HCT116 (cell line): Measurements from ENCODE around the gene DCUN1D2. TPM values are rescaled to one million over a fixed set of nuclear protein-coding genes. Genes with fewer than 3 reads are reported as not detected.

Experiments
- ATAC-seq: fragments of 200-7000 bp; cut with Tn5 transposase; 2 replicates; pipeline ENCODE4 v1.9.1; 2020; ENCODE audit warnings: mild to moderate bottlenecking, moderate library complexity
- BruUV-seq: library from RNA; stranded (reverse); fragments of 400-500 nt; replicated peaks from 2 replicates; lab custom pipeline; 2021; lab: Mats Ljungman, UMichigan
- CTCF ChIA-PET: fragments of 300-600 bp; sonication (Branson Sonifier 250); formaldehyde crosslinking; loops from one replicate; lab custom pipeline; 2021; ENCODE audit warnings: antibody characterized with exemption; lab: Charles Lee
- POLR2A ChIA-PET: fragments of 300-600, 350-600 bp; sonication (Branson Sonifier 250); formaldehyde crosslinking; loops from one replicate; lab custom pipeline; 2021; ENCODE audit warnings: antibody characterized with exemption; lab: Charles Lee
- RAD21 ChIA-PET, 2 experiments: fragments of 300-600 bp; sonication (Branson Sonifier 250); formaldehyde crosslinking; loops; one replicate each; lab custom pipeline; 2023; ENCODE audit warnings: low total read pairs in 2 of 2; ENCODE audit not compliant: uncharacterized antibody in 2 of 2, unreplicated experiment in 2 of 2, low non-redundant PET in 1 of 2; lab: Charles Lee
- DNase-seq: peaks from one replicate; pipeline ENCODE4 v3.0.0-alpha.2; 2010; ENCODE audit warnings: low read depth, low spot score
- H2AFZ ChIP-seq: fragments of 200-600 bp; shearing (Covaris generic), sonication (generic); 2 replicates; pipeline ENCODE4 v1.6.1; 2017; ENCODE audit warnings: low read depth, mixed run types, mixed read lengths, antibody characterized with exemption, low read length; ENCODE audit not compliant: poor library complexity, severe bottlenecking
- H3K27ac ChIP-seq: 2 replicates; pipeline ENCODE4 v1.5.1; 2012; ENCODE audit warnings: low read depth, low read length
- H3K27me3 ChIP-seq: fragments of 200-600 bp; sonication (generic); 2 replicates; pipeline ENCODE4 v1.6.1; 2016; ENCODE audit warnings: mixed run types, low read length, mixed read lengths; ENCODE audit not compliant: insufficient read depth
- H3K36me3 ChIP-seq, 2 experiments: fragments of 200-500 bp in 1 of 2; fragments of 200-600 bp in 1 of 2; sonication (Bioruptor generic) in 1 of 2; sonication (generic) in 1 of 2; 2 replicates each; pipeline versions ENCODE4 v1.5.1 to v1.6.1; 2014 to 2016; ENCODE audit warnings: low read length in 2 of 2, inconsistent platforms in 1 of 2, mixed read lengths in 1 of 2, mixed run types in 1 of 2; ENCODE audit not compliant: insufficient read depth in 2 of 2, control insufficient read depth in 1 of 2
- H3K4me1 ChIP-seq, 2 experiments: fragments of 200-600 bp in 1 of 2; sonication (generic) in 1 of 2; 2 replicates each; pipeline versions ENCODE4 v1.5.1 to v1.6.1; 2012 to 2017; ENCODE audit warnings: low read length in 2 of 2, inconsistent platforms in 1 of 2, mild to moderate bottlenecking in 1 of 2, mixed read lengths in 1 of 2, mixed run types in 1 of 2, moderate library complexity in 1 of 2; ENCODE audit not compliant: insufficient read depth in 2 of 2, control insufficient read depth in 1 of 2
- H3K4me2 ChIP-seq: fragments of 200-600 bp; sonication (generic); 2 replicates; pipeline ENCODE4 v1.6.1; 2017; ENCODE audit warnings: mixed run types, low read length, mixed read lengths
- H3K4me3 ChIP-seq, 2 experiments: fragments of 200-600 bp in 1 of 2; sonication (generic) in 1 of 2; replicated peaks in 1 of 2; 2 replicates each; pipeline ENCODE4 v1.5.1; 2011 to 2016; ENCODE audit warnings: low read length in 2 of 2, control low read depth in 1 of 2, low read depth in 1 of 2, mild to moderate bottlenecking in 1 of 2, mixed read lengths in 1 of 2, mixed run types in 1 of 2
- H3K79me2 ChIP-seq: fragments of 200-600 bp; sonication (generic); 2 replicates; pipeline ENCODE4 v1.6.1; 2017; ENCODE audit warnings: mild to moderate bottlenecking, mixed run types, low read length, moderate library complexity, mixed read lengths; ENCODE audit not compliant: insufficient read depth
- H3K9ac ChIP-seq: fragments of 200-600 bp; sonication (generic); 2 replicates; pipeline ENCODE4 v1.6.1; 2016; ENCODE audit warnings: low read length, mixed read lengths
- H3K9me2 ChIP-seq: fragments of 200-600 bp; sonication (generic), shearing (Covaris generic); 2 replicates; pipeline ENCODE4 v1.6.1; 2017; ENCODE audit warnings: mixed run types, mild to moderate bottlenecking, moderate library complexity; ENCODE audit not compliant: insufficient read depth
- H3K9me3 ChIP-seq, 2 experiments: fragments of 200-500 bp in 1 of 2; fragments of 200-600 bp in 1 of 2; sonication (Bioruptor generic) in 1 of 2; sonication (generic) in 1 of 2; 2 replicates each; pipeline ENCODE4 v1.6.1; 2014 to 2017; ENCODE audit warnings: low read length in 2 of 2, mixed read lengths in 2 of 2, inconsistent platforms in 1 of 2, low read depth in 1 of 2, mild to moderate bottlenecking in 1 of 2, mixed run types in 1 of 2, moderate library complexity in 1 of 2; ENCODE audit not compliant: control insufficient read depth in 1 of 2, insufficient read depth in 1 of 2
- H4K20me1 ChIP-seq: fragments of 200-600 bp; sonication (generic), shearing (Covaris generic); 2 replicates; pipeline ENCODE4 v1.6.1; 2017; ENCODE audit warnings: mixed run types, mild to moderate bottlenecking, moderate library complexity; ENCODE audit not compliant: insufficient read depth
- CBX3 ChIP-seq: IDR thresholded peaks from 2 replicates; pipeline ENCODE4 v1.6.1; 2012; ENCODE audit warnings: low read depth
- EGR1 ChIP-seq: IDR thresholded peaks from 2 replicates; pipeline ENCODE4 v1.6.1; 2012; ENCODE audit warnings: low read depth
- EZH2 ChIP-seq: fragments of 200-600 bp; sonication (generic); IDR thresholded peaks from 2 replicates; pipeline ENCODE4 v1.6.1; 2017; ENCODE audit warnings: antibody characterized with exemption, mixed run types
- EZH2phosphoT487 ChIP-seq: fragments of 200-600 bp; IDR thresholded peaks from 2 replicates; pipeline ENCODE4 v1.6.1; 2018; ENCODE audit warnings: antibody characterized with exemption, borderline replicate concordance
- FOSL1 ChIP-seq: IDR thresholded peaks from 2 replicates; pipeline ENCODE4 v1.6.1; 2012; ENCODE audit warnings: low read depth
- POLR2A ChIP-seq: IDR thresholded peaks from 2 replicates; pipeline ENCODE4 v1.7.0; 2011; ENCODE audit warnings: borderline replicate concordance; ENCODE audit not compliant: insufficient read depth, insufficient read length; ENCODE audit errors: extremely low read depth
- RAD21 ChIP-seq: IDR thresholded peaks from 2 replicates; pipeline ENCODE4 v1.6.1; 2012; ENCODE audit warnings: low read depth, mild to moderate bottlenecking
- SP1 ChIP-seq: IDR thresholded peaks from 2 replicates; pipeline ENCODE4 v1.6.1; 2012; ENCODE audit warnings: low read depth
- TCF7L2 ChIP-seq: IDR thresholded peaks from 2 replicates; pipeline ENCODE4 v1.7.0; 2011; ENCODE audit warnings: borderline replicate concordance, inconsistent platforms; ENCODE audit not compliant: insufficient read depth, insufficient read length; ENCODE audit errors: extremely low read depth
- ZNF274 ChIP-seq: fragments of 200-500 bp; sonication (Bioruptor generic); IDR thresholded peaks from 2 replicates; pipeline ENCODE4 v1.6.1; 2014; ENCODE audit warnings: mild to moderate bottlenecking, low read depth, low read length, inconsistent platforms
- intact Hi-C: fragments of 100-400 bp; cut with micrococcal nuclease; formaldehyde crosslinking; loops from 2 replicates; pipeline ENCODE4 v1.10.0; 2022
- total RNA-seq: library from RNA; stranded (reverse); gene quantifications from one replicate; pipeline ENCODE4 v1.2.1, GENCODE V29; 2021; ENCODE audit not compliant: unreplicated experiment
- TF ChIP-seq, protein P1 (sequence below): IDR thresholded peaks from 2 replicates; pipeline ENCODE4 v1.6.1; 2012
- TF ChIP-seq, protein P2 (sequence below): IDR thresholded peaks from 2 replicates; pipeline ENCODE4 v1.6.1; 2012; ENCODE audit warnings: low read depth
- TF ChIP-seq, protein P3 (sequence below): IDR thresholded peaks from 2 replicates; pipeline ENCODE4 v1.6.1; 2011; ENCODE audit warnings: mild to moderate bottlenecking, low read length, moderate library complexity; ENCODE audit not compliant: insufficient replicate concordance; ENCODE audit errors: extremely low read depth
- TF ChIP-seq, protein P4 (sequence below), 3 experiments: fragments of 200-600 bp in 1 of 3; sonication (generic) in 1 of 3; IDR thresholded peaks in 2 of 3; conservative IDR thresholded peaks in 1 of 3; 2 replicates each; pipeline ENCODE4 v1.5.1; 2012 to 2017; ENCODE audit warnings: low read depth in 2 of 3, low read length in 2 of 3, antibody characterized with exemption in 1 of 3, borderline replicate concordance in 1 of 3, control low read depth in 1 of 3, mild to moderate bottlenecking in 1 of 3, mixed read lengths in 1 of 3, mixed run types in 1 of 3, moderate library complexity in 1 of 3; ENCODE audit not compliant: insufficient read depth in 1 of 3

The DCUN1D2 gene
- total RNA-seq, 1 experiment from 2014 or later = 25.4 TPM

DNA sequence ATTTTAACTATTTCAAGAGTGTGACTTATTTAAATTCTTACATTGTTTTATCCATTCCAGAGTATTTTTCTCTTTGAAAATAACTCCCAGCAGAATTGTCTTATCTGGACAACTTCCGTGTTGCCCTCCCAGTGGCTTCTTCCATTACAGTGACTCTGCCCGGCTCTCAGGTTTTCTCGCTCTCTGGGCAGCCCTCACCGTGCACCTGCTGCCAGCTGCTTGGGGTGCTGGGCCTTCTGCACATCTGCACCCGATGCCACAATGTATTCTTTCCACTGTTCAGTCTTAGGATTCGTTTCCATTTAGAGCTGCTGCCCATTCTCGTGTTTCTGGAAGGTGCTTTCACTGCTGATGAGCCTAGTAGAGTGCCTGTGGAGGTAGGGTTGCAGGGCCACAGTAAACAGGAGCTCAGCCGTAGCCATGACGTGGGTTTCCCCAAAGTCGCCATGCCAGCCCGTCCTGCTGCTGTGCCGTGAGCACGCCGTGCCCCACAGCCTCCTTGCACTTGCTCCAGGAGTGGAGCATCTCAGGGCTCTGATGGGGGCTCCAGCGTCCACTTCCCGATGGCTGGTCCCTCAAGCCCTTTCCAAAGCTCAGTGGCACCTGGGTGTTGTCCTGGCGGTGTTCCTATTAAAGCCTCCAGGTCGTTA lies 46.1 kb upstream of the DCUN1D2 start:
- no peaks in the 10 kb centered on the region for H3K9me3 ChIP-seq
- RAD21 ChIA-PET = no interaction called here
- no TSS peak for BruUV-seq

More for the DNA sequence above, 46.1 kb upstream of the DCUN1D2 start:
- TF ChIP-seq, protein P1, sequence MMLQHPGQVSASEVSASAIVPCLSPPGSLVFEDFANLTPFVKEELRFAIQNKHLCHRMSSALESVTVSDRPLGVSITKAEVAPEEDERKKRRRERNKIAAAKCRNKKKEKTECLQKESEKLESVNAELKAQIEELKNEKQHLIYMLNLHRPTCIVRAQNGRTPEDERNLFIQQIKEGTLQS = no peak
- TF ChIP-seq, protein P2, sequence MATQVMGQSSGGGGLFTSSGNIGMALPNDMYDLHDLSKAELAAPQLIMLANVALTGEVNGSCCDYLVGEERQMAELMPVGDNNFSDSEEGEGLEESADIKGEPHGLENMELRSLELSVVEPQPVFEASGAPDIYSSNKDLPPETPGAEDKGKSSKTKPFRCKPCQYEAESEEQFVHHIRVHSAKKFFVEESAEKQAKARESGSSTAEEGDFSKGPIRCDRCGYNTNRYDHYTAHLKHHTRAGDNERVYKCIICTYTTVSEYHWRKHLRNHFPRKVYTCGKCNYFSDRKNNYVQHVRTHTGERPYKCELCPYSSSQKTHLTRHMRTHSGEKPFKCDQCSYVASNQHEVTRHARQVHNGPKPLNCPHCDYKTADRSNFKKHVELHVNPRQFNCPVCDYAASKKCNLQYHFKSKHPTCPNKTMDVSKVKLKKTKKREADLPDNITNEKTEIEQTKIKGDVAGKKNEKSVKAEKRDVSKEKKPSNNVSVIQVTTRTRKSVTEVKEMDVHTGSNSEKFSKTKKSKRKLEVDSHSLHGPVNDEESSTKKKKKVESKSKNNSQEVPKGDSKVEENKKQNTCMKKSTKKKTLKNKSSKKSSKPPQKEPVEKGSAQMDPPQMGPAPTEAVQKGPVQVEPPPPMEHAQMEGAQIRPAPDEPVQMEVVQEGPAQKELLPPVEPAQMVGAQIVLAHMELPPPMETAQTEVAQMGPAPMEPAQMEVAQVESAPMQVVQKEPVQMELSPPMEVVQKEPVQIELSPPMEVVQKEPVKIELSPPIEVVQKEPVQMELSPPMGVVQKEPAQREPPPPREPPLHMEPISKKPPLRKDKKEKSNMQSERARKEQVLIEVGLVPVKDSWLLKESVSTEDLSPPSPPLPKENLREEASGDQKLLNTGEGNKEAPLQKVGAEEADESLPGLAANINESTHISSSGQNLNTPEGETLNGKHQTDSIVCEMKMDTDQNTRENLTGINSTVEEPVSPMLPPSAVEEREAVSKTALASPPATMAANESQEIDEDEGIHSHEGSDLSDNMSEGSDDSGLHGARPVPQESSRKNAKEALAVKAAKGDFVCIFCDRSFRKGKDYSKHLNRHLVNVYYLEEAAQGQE = no peak
- TF ChIP-seq, protein P3, sequence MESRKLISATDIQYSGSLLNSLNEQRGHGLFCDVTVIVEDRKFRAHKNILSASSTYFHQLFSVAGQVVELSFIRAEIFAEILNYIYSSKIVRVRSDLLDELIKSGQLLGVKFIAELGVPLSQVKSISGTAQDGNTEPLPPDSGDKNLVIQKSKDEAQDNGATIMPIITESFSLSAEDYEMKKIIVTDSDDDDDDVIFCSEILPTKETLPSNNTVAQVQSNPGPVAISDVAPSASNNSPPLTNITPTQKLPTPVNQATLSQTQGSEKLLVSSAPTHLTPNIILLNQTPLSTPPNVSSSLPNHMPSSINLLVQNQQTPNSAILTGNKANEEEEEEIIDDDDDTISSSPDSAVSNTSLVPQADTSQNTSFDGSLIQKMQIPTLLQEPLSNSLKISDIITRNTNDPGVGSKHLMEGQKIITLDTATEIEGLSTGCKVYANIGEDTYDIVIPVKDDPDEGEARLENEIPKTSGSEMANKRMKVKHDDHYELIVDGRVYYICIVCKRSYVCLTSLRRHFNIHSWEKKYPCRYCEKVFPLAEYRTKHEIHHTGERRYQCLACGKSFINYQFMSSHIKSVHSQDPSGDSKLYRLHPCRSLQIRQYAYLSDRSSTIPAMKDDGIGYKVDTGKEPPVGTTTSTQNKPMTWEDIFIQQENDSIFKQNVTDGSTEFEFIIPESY = no peak
- TF ChIP-seq FOSL1 (no peak), RAD21 (no peak), EZH2phosphoT487 (no peak), POLR2A (no peak), EGR1 (no peak), TCF7L2 (no peak), EZH2 (no peak), CBX3 (no peak), SP1 (no peak), ZNF274 (no peak)
- TF ChIP-seq, protein P4, sequence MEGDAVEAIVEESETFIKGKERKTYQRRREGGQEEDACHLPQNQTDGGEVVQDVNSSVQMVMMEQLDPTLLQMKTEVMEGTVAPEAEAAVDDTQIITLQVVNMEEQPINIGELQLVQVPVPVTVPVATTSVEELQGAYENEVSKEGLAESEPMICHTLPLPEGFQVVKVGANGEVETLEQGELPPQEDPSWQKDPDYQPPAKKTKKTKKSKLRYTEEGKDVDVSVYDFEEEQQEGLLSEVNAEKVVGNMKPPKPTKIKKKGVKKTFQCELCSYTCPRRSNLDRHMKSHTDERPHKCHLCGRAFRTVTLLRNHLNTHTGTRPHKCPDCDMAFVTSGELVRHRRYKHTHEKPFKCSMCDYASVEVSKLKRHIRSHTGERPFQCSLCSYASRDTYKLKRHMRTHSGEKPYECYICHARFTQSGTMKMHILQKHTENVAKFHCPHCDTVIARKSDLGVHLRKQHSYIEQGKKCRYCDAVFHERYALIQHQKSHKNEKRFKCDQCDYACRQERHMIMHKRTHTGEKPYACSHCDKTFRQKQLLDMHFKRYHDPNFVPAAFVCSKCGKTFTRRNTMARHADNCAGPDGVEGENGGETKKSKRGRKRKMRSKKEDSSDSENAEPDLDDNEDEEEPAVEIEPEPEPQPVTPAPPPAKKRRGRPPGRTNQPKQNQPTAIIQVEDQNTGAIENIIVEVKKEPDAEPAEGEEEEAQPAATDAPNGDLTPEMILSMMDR (IDR thresholded peaks at IDR 0.05 in 2 of 3, conservative IDR thresholded peaks at IDR 0.05 in 1 of 3; ENCODE audit: borderline replicate concordance in 1 of 3, insufficient read depth in 1 of 3, low read depth in 2 of 3, low read length in 2 of 3) = no peak
- TF ChIP-seq, all 23 proteins: peak for 0
- Histone ChIP-seq H3K4me3 (no peak overlapping the region), H3K4me1 (peaks cover 0 to 8% of the 10 kb centered on the region in 2 experiments; a peak in 2 of 4 replicates), H3K27me3 (no peaks in the 10 kb centered on the region), H3K36me3 (no peaks in the 10 kb centered on the region; a peak in 2 of 4 replicates), H4K20me1 (no peaks in the 10 kb centered on the region), H2AFZ (no peak overlapping the region), H3K9ac (no peak overlapping the region), H3K9me2 (no peaks in the 10 kb centered on the region), H3K27ac (no peak overlapping the region), H3K4me2 (no peak overlapping the region), H3K79me2 (no peaks in the 10 kb centered on the region)
- DNase-seq (no peak), ATAC-seq (no peak)
- CTCF ChIA-PET = no interaction called here
- POLR2A ChIA-PET = no interaction called here
- intact Hi-C loops = no loop called here
